Right renal cortex interstitium (tissue), 3 donors: ENCODE measurements around the gene TBL3. TPM values are rescaled to one million over a fixed set of nuclear protein-coding genes. Genes with fewer than 3 reads are reported as not detected.

Experiments
- DNase-seq, 3 donors: peaks; one replicate each; pipeline ENCODE4 v3.0.0-alpha.2; 2013; ENCODE audit warnings: low read depth in 3 of 3, low spot score in 2 of 3
- polyA plus RNA-seq, 3 donors: library from polyadenylated mRNA; unstranded; fragments of 120-200 nt; gene quantifications; one replicate each; pipeline ENCODE4 v1.2.1, GENCODE V29; 2013; ENCODE audit not compliant: insufficient read length in 3 of 3

Gene TBL3
- polyA plus RNA-seq, 3 donors: 27.4 to 34.3 (median 32.0) TPM

- DNase-seq: no peak
Observed at GRCh38 chr16:1981398-1981836, 9.6 kb downstream of the TBL3 start, which contains the start of gene NOXO1. Gene NOXO1 (minus strand): TSS chr16:1981469. CDS start chr16:1981179, 290 bp downstream.

GRCh38 chr16:1982013-1982433, 10.2 kb downstream of the TBL3 start:
- DNase-seq: no peak

GRCh38 chr16:1982991-1983543, 11.2 kb downstream of the TBL3 start:
- no peak for DNase-seq

- DNase-seq: peak in 2 of 3 donors; percentile 79 to 82
Observed at GRCh38 chr16:1983544-1984346, 11.9 kb downstream of the TBL3 start, which contains the start of gene GFER. Gene GFER (plus strand): TSS chr16:1984193. CDS start chr16:1984219, 26 bp downstream.

GRCh38 chr16:1984347-1985225, 12.7 kb downstream of the TBL3 start:
- DNase-seq: no peak

- DNase-seq: no peak
Observed at GRCh38 chr16:1985466-1986150, 13.8 kb downstream of the TBL3 start.

- DNase-seq: no peak
Observed at GRCh38 chr16:1987198-1987597, 15.3 kb downstream of the TBL3 start.

- no peak for DNase-seq
Observed at GRCh38 chr16:1989209-1990100, 17.6 kb downstream of the TBL3 start, which contains the start of gene SYNGR3. Gene SYNGR3 (plus strand): TSS chr16:1989970. CDS start chr16:1990103, 133 bp downstream.

GRCh38 chr16:1990101-1990350, 18.2 kb downstream of the TBL3 start:
- DNase-seq: no peak

GRCh38 chr16:1990351-1991134, 18.7 kb downstream of the TBL3 start:
- no peak for DNase-seq

- no peak for DNase-seq
Observed at GRCh38 chr16:1991135-1991551, 19.3 kb downstream of the TBL3 start.

- no peak for DNase-seq
Observed at GRCh38 chr16:1991588-1991947, 19.7 kb downstream of the TBL3 start.

- DNase-seq: peak in 1 of 3 donors; percentile 64
Observed at GRCh38 chr16:1991948-1992703, 20.3 kb downstream of the TBL3 start.

GRCh38 chr16:1992704-1993317, 21.0 kb downstream of the TBL3 start:
- DNase-seq: no peak

GRCh38 chr16:1993731-1994131, 21.9 kb downstream of the TBL3 start:
- DNase-seq: no peak

- no peak for DNase-seq
Observed at GRCh38 chr16:1997494-1998359, 25.9 kb downstream of the TBL3 start.

GRCh38 chr16:1998360-1998835, 26.5 kb downstream of the TBL3 start:
- DNase-seq: no peak
